Measurements from ENCODE around the gene HLA-DOB.

The HLA-DOB gene

GRCh38 chr6:32843331-32843978, 26.7 kb upstream of the HLA-DOB start:
- DNase-seq, result peak; percentile 34

GRCh38 chr6:32842690-32843089, 25.9 kb upstream of the HLA-DOB start:
- DNase-seq, result no peak

GRCh38 chr6:32842021-32842650, 25.3 kb upstream of the HLA-DOB start:
- DNase-seq, result no peak

- no peak for DNase-seq
Measured at GRCh38 chr6:32840604-32841246, 23.9 kb upstream of the HLA-DOB start.

- no peak for DNase-seq
Measured at GRCh38 chr6:32839356-32839755, 22.6 kb upstream of the HLA-DOB start.

- peak; percentile 97 for DNase-seq
Measured at GRCh38 chr6:32838114-32838958, 21.5 kb upstream of the HLA-DOB start, which contains the start of gene TAP2. TSS of gene TAP2 (minus strand) at chr6:32838739. CDS start at chr6:32838233, 506 bp downstream.

- DNase-seq, result no peak
Measured at GRCh38 chr6:32837651-32838113, 20.9 kb upstream of the HLA-DOB start.

- no peak for DNase-seq
Measured at GRCh38 chr6:32836873-32837272, 20.1 kb upstream of the HLA-DOB start.

GRCh38 chr6:32835167-32835893, 18.5 kb upstream of the HLA-DOB start:
- DNase-seq, result no peak

- DNase-seq, result no peak
Measured at GRCh38 chr6:32833664-32834063, 16.9 kb upstream of the HLA-DOB start.

GRCh38 chr6:32832535-32832934, 15.7 kb upstream of the HLA-DOB start:
- no peak for DNase-seq

GRCh38 chr6:32830936-32831335, 14.1 kb upstream of the HLA-DOB start:
- DNase-seq, result no peak

GRCh38 chr6:32830017-32830416, 13.2 kb upstream of the HLA-DOB start:
- DNase-seq, result no peak

- no peak for DNase-seq
Measured at GRCh38 chr6:32829495-32829894, 12.7 kb upstream of the HLA-DOB start.

GRCh38 chr6:32827025-32827424, 10.2 kb upstream of the HLA-DOB start:
- no peak for DNase-seq

- no peak for DNase-seq
Measured at GRCh38 chr6:32825966-32826365, 9.2 kb upstream of the HLA-DOB start.

GRCh38 chr6:32819729-32820128, 2.9 kb upstream of the HLA-DOB start:
- DNase-seq, result no peak

- no peak for DNase-seq
Measured at GRCh38 chr6:32818867-32819266, 2.1 kb upstream of the HLA-DOB start.

- no peak for DNase-seq
Measured at GRCh38 chr6:32815996-32816395, 806 bp downstream of the HLA-DOB start.

GRCh38 chr6:32815115-32815514, 1.7 kb downstream of the HLA-DOB start:
- DNase-seq, result no peak

- DNase-seq, result no peak
Measured at GRCh38 chr6:32814145-32814544, 2.7 kb downstream of the HLA-DOB start.

- DNase-seq, result no peak
Measured at GRCh38 chr6:32809171-32809570, 7.6 kb downstream of the HLA-DOB start.

Measured in KG1 (cell line).